Choroid plexus epithelial cell (primary cell): ENCODE measurements around the gene DYNC2LI1.

Experiments
- DNase-seq: peaks from one replicate; pipeline ENCODE4 v3.0.0-alpha.2; 2010; ENCODE audit warnings: low read depth
- H3K4me3 ChIP-seq: 2 replicates; pipeline ENCODE4 v1.5.1; 2011; ENCODE audit warnings: low read depth, mild to moderate bottlenecking, control low read depth, low read length, moderate library complexity
- CTCF ChIP-seq: conservative IDR thresholded peaks from 2 replicates; pipeline ENCODE4 v1.5.1; 2011; ENCODE audit warnings: low read depth, mild to moderate bottlenecking, control low read depth, inconsistent platforms, low read length, moderate library complexity

The DYNC2LI1 gene

GRCh38 chr2:43749583-43749982 lies 24.3 kb upstream of the DYNC2LI1 start:
- no peak for TF ChIP-seq CTCF
- no peak overlapping the region for H3K4me3 ChIP-seq
- no peak for DNase-seq

GRCh38 chr2:43751476-43751990 lies 22.3 kb upstream of the DYNC2LI1 start:
- TF ChIP-seq CTCF: no peak
- DNase-seq: no peak
- no peak overlapping the region for H3K4me3 ChIP-seq

GRCh38 chr2:43752302-43752701 lies 21.5 kb upstream of the DYNC2LI1 start:
- no peak for TF ChIP-seq CTCF
- no peak overlapping the region for H3K4me3 ChIP-seq

GRCh38 chr2:43754180-43754579 lies 19.7 kb upstream of the DYNC2LI1 start:
- no peak overlapping the region for H3K4me3 ChIP-seq
- TF ChIP-seq CTCF: no peak
- DNase-seq: no peak

More at GRCh38 chr2:43752302-43752701, 21.5 kb upstream of the DYNC2LI1 start:
- no peak for DNase-seq

- DNase-seq: peak; percentile 6
- TF ChIP-seq CTCF: no peak
Measured at GRCh38 chr2:43758739-43759138, 15.1 kb upstream of the DYNC2LI1 start.

GRCh38 chr2:43759195-43759594 lies 14.6 kb upstream of the DYNC2LI1 start:
- peak; percentile 67 for DNase-seq
- H3K4me3 ChIP-seq: no peak overlapping the region
- TF ChIP-seq CTCF: no peak

More at GRCh38 chr2:43758739-43759138, 15.1 kb upstream of the DYNC2LI1 start:
- no peak overlapping the region for H3K4me3 ChIP-seq

GRCh38 chr2:43762286-43762685 lies 11.6 kb upstream of the DYNC2LI1 start:
- no peak for TF ChIP-seq CTCF
- DNase-seq: peak; percentile 23
- H3K4me3 ChIP-seq: no peak overlapping the region
